ENCODE results near the gene CMTM2.

The CMTM2 gene

GRCh38 chr16:66614161-66614802 lies 35.0 kb downstream of the CMTM2 start:
- H3K27ac ChIP-seq = no peak overlapping the region
- no peak for TF ChIP-seq CTCF (conservative IDR thresholded peaks at IDR 0.05)

GRCh38 chr16:66616169-66616568 lies 36.9 kb downstream of the CMTM2 start:
- H3K27ac ChIP-seq = no peak overlapping the region
- TF ChIP-seq CTCF (conservative IDR thresholded peaks at IDR 0.05) = no peak

- TF ChIP-seq CTCF (conservative IDR thresholded peaks at IDR 0.05) = no peak
- H3K27ac ChIP-seq = no peak overlapping the region
These were observed 37.3 kb downstream of the CMTM2 start for GRCh38 chr16:66616592-66616991.

- H3K27ac ChIP-seq = no peak overlapping the region
- TF ChIP-seq CTCF (conservative IDR thresholded peaks at IDR 0.05) = no peak
These were observed 37.8 kb downstream of the CMTM2 start for GRCh38 chr16:66617010-66617434.

GRCh38 chr16:66617728-66618127 lies 38.5 kb downstream of the CMTM2 start:
- no peak for TF ChIP-seq CTCF (conservative IDR thresholded peaks at IDR 0.05)
- H3K27ac ChIP-seq = peak overlapping the region; percentile 22; the same call in 1 of the 2 replicates

GRCh38 chr16:66618588-66619375 lies 39.5 kb downstream of the CMTM2 start:
- H3K27ac ChIP-seq = peak overlapping the region; percentile 22; the same call in 1 of the 2 replicates
- TF ChIP-seq CTCF (conservative IDR thresholded peaks at IDR 0.05) = no peak

- H3K27ac ChIP-seq = no peak overlapping the region
- no peak for TF ChIP-seq CTCF (conservative IDR thresholded peaks at IDR 0.05)
These were observed 40.5 kb downstream of the CMTM2 start for GRCh38 chr16:66619534-66620428.
